ENCODE results near the gene HOXD3. TPM values are rescaled to one million over a fixed set of nuclear protein-coding genes. Genes with fewer than 3 reads are reported as not detected.

Gene HOXD3
- total RNA-seq, 1 donor from 2014 or later = 1.7 TPM

DNA sequence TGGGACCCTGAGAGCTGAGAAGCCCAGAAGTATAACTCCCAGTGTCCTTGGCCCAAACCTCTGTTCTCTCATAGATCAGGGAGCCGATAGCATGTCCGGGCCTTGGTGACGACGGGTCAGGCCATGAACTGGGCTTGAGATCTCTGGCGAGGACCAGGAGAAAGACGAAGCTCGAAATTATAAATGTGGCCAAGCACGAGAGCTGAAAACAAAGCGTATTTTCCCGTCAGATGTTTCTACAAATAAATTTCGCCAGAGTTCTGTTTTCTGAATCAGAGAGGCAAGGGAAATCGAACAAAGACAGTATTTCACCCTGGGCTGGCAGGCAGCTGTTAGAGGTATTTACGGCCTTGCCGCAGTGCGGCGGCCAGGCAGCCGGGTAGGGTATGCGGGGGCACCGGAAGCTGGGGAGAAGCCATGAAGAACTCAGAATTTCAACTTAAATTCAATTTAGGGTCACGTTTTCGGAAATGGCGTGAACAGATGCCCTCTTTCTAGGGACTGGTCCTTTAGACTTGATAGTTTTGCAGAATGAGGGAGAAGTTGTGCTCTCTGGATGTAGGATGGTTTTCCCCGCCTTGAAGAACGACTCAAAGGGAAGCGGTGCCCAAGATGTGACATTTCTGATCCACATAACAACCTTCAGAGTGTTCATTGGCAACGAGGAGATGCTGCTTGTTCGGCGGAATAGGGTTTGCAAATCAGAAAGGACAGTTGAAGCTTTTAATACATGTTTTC is 18.0 kb upstream of the HOXD3 start:
- intact Hi-C loops (cut with DNase I) = loop anchor here (10.0 kb wide), 2 partner anchors 316 to 416 kb away; no protein-coding TSS in a partner anchor
- TF ChIP-seq, protein P1, sequence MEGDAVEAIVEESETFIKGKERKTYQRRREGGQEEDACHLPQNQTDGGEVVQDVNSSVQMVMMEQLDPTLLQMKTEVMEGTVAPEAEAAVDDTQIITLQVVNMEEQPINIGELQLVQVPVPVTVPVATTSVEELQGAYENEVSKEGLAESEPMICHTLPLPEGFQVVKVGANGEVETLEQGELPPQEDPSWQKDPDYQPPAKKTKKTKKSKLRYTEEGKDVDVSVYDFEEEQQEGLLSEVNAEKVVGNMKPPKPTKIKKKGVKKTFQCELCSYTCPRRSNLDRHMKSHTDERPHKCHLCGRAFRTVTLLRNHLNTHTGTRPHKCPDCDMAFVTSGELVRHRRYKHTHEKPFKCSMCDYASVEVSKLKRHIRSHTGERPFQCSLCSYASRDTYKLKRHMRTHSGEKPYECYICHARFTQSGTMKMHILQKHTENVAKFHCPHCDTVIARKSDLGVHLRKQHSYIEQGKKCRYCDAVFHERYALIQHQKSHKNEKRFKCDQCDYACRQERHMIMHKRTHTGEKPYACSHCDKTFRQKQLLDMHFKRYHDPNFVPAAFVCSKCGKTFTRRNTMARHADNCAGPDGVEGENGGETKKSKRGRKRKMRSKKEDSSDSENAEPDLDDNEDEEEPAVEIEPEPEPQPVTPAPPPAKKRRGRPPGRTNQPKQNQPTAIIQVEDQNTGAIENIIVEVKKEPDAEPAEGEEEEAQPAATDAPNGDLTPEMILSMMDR (IDR thresholded peaks at IDR 0.05) = no peak
- Histone ChIP-seq H3K4me3 (no peak overlapping the region), H3K36me3 (no peaks in the 10 kb centered on the region), H3K27ac (no peak overlapping the region), H3K9me3 (no peaks in the 10 kb centered on the region), H3K27me3 (peaks cover 95% of the 10 kb centered on the region), H3K4me1 (peaks cover 15% of the 10 kb centered on the region)
- DNase-seq (no peak), ATAC-seq (no peak)

DNA sequence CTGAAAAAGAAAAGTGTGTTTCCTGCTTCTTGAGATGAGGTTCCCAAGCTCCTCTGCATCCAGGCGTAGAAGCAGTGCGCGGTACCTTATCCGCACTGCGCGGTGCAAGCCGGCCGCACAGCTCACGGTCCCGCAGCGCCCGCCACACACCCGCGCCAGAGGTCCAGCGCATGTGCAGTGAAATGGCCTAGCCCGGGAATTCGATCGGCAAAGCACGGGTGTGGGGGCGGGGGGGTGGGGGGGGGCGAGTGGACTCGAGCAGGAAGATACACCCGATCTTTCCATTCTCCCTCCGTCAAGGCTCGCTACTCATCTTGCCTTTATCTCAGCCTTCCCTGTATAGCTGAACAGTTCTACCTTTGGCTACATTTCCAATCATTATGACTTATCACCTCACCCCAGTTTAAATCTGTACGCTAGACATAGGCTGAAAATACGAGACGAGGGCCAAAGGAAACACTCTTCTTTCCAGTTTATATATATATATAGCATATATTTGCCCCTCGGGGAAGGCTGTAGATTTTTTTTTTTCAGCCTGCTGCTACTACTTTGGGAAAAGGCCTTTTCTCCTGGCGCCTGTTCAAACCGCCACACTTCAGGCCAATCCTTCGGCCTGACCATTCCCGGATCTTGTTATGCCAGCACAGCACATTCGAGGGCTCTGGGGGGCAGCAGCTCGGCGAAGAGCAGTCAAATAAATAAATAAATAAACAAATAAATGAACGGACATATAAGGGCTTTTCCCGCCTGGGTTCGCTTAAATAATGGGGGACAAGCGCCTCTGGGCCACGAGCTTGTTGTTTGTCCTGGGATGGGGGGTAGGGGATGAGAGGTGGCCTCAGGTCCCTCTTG is 17.2 kb upstream of the HOXD3 start:
- no peak for DNase-seq
- no peak overlapping the region for H3K27ac ChIP-seq
- H3K27me3 ChIP-seq = peaks cover 92% of the 10 kb centered on the region
- peak overlapping the region; percentile 8 for H3K4me3 ChIP-seq
- intact Hi-C loops (cut with DNase I) = loop anchor here (10.0 kb wide), 2 partner anchors 315 to 415 kb away; no protein-coding TSS in a partner anchor
- H3K9me3 ChIP-seq = no peaks in the 10 kb centered on the region
- peaks cover 15% of the 10 kb centered on the region for H3K4me1 ChIP-seq
- no peak for ATAC-seq
- H3K36me3 ChIP-seq = no peaks in the 10 kb centered on the region
- TF ChIP-seq, protein P1 (IDR thresholded peaks at IDR 0.05) = no peak

DNA sequence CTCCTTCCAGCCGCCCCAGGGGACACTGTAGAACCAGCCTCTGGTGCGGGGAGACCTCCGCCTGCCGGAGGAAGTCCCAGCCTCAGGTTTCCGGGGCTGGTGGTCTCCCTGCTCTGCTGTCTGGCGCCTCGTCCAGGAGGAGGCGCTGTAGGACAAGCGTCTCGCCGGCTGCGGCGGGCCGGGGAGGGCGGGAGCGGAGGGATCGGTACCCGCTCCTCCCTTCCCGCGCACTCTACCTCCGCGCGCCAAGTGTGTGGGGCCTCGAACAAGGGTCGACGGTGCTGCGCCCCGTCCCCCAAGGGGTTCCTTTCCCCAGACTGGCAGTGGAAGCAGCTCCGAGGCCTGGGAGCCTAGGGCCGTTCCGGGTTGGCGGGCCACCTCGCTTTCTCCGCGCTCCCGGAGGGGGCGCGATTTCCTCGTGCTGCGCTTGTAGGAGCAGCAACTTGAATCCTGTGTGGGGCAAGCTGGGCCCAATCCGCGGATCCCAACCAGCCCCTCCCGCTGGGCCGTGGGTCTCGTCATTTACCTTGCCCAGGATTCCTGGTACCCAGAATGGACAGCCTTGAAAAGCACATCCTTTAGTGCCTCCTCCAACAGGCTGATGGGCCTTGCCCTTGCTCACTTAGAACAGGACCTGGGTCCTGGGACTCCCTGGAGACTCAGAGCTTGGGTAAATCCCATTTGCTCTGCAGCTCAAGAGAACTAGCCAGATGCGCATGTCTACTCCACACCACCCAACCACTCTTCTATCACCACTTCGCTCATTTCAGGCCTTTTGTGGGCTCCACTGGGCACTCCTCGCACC is 16.4 kb upstream of the HOXD3 start:
- Histone ChIP-seq H3K27ac (no peak overlapping the region), H3K4me3 (peak overlapping the region; percentile 47), H3K4me1 (peaks cover 15% of the 10 kb centered on the region), H3K36me3 (no peaks in the 10 kb centered on the region), H3K27me3 (peaks cover 92% of the 10 kb centered on the region), H3K9me3 (no peaks in the 10 kb centered on the region)
- ATAC-seq (peak; percentile 93), DNase-seq (peak; percentile 85)
- TF ChIP-seq, protein P1 (IDR thresholded peaks at IDR 0.05) = peak; percentile 78
- intact Hi-C loops (cut with DNase I) = no loop called here

DNA sequence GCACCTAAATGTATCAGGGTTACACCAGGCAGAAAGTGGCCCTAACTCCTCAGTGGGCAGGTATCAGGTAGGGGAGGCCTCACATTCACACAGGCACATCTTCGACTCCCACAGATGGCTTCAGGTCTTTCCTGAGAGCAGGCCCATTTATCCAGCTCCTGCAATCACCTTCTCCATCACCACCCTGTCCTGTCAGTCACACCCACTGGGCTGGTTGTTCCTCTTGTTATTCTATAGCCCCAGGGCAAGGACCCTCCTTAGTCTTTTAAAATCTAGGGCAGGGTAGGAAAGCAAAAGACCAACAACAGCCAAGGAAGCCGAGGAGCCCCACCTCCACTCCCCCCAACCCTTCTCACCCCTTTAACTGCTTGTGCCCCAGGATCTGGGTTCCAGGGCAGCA is 14.8 kb upstream of the HOXD3 start:
- H3K27me3 ChIP-seq = peaks cover 94% of the 10 kb centered on the region
- H3K4me1 ChIP-seq = peaks cover 7% of the 10 kb centered on the region
- ATAC-seq = no peak
- H3K9me3 ChIP-seq = no peaks in the 10 kb centered on the region
- no peaks in the 10 kb centered on the region for H3K36me3 ChIP-seq
- no peak overlapping the region for H3K27ac ChIP-seq
- no peak for DNase-seq
- intact Hi-C loops (cut with DNase I) = no loop called here
- TF ChIP-seq, protein P1 (IDR thresholded peaks at IDR 0.05) = no peak
- no peak overlapping the region for H3K4me3 ChIP-seq
